GM23338 (cell line): ENCODE results near the gene THSD4. TPM values are rescaled to one million over a fixed set of nuclear protein-coding genes. Genes with fewer than 3 reads are reported as not detected.

Experiments used
- ATAC-seq: fragments of 200-7000 bp; cut with Tn5 transposase; 3 replicates; pipeline ENCODE4 v1.9.1; 2020
- DNase-seq: peaks from one replicate; pipeline ENCODE4 v3.0.0-alpha.2; 2015; ENCODE audit warnings: low spot score
- H2AFZ ChIP-seq: fragments of 200-600 bp; sonication (generic); 2 replicates; pipeline ENCODE4 v1.8.0; 2016; ENCODE audit warnings: antibody characterized with exemption, mild to moderate bottlenecking, moderate library complexity
- H3F3A ChIP-seq: fragments of 200-600 bp; sonication (generic); replicated peaks from 2 replicates; pipeline ENCODE4 v1.8.0; 2017; ENCODE audit warnings: antibody characterized with exemption, mixed run types, low read depth
- H3K27ac ChIP-seq: fragments of 200-600 bp; sonication (generic); 2 replicates; pipeline ENCODE4 v1.6.1; 2016; ENCODE audit warnings: low read depth
- H3K27me3 ChIP-seq: fragments of 200-600 bp; sonication (generic); 2 replicates; pipeline ENCODE4 v1.8.0; 2016; ENCODE audit warnings: mild to moderate bottlenecking, mixed run types, moderate library complexity; ENCODE audit not compliant: insufficient read depth
- H3K36me3 ChIP-seq: fragments of 200-600 bp; sonication (generic); 2 replicates; pipeline ENCODE4 v1.8.0; 2016; ENCODE audit warnings: mild to moderate bottlenecking; ENCODE audit not compliant: insufficient read depth
- H3K4me1 ChIP-seq: fragments of 200-600 bp; sonication (generic); 2 replicates; pipeline ENCODE4 v1.8.0; 2016; ENCODE audit warnings: mild to moderate bottlenecking, moderate library complexity; ENCODE audit not compliant: insufficient read depth
- H3K4me2 ChIP-seq: fragments of 200-600 bp; sonication (generic); 2 replicates; pipeline ENCODE4 v1.7.1; 2017; ENCODE audit warnings: mixed run types
- H3K4me3 ChIP-seq: fragments of 200-600 bp; sonication (generic); 2 replicates; pipeline ENCODE4 v1.6.1; 2016; ENCODE audit warnings: mixed run types
- H3K79me2 ChIP-seq: fragments of 200-600 bp; sonication (generic); replicated peaks from 2 replicates; pipeline ENCODE4 v1.8.0; 2017; ENCODE audit warnings: mild to moderate bottlenecking; ENCODE audit not compliant: insufficient read depth
- H3K9me2 ChIP-seq: fragments of 200-600 bp; sonication (generic); 2 replicates; pipeline ENCODE4 v1.8.0; 2017; ENCODE audit not compliant: insufficient read depth
- H4K20me1 ChIP-seq: fragments of 200-600 bp; sonication (generic); replicated peaks from 2 replicates; pipeline ENCODE4 v1.8.0; 2017; ENCODE audit warnings: mild to moderate bottlenecking; ENCODE audit not compliant: insufficient read depth
- H3K27ac Mint-ChIP-seq: 2 replicates; pipeline ENCODE4 v1.8.0; 2020; ENCODE audit warnings: inconsistent platforms, mild to moderate bottlenecking, moderate library complexity, mixed read lengths
- H3K27me3 Mint-ChIP-seq: 3 replicates; pipeline ENCODE4 v1.8.0; 2022; ENCODE audit warnings: low read depth, mild to moderate bottlenecking, moderate library complexity, mixed read lengths, inconsistent platforms; ENCODE audit not compliant: insufficient read depth, poor library complexity
- H3K36me3 Mint-ChIP-seq: 3 replicates; pipeline ENCODE4 v1.8.0; 2021; ENCODE audit warnings: low read depth, mild to moderate bottlenecking, inconsistent platforms, moderate library complexity, mixed read lengths
- H3K4me1 Mint-ChIP-seq: 3 replicates; pipeline ENCODE4 v1.8.0; 2020; ENCODE audit warnings: mild to moderate bottlenecking, inconsistent platforms, mixed read lengths
- H3K4me3 Mint-ChIP-seq: 3 replicates; pipeline ENCODE4 v1.8.0; 2021; ENCODE audit warnings: moderate library complexity, mild to moderate bottlenecking, inconsistent platforms, mixed read lengths
- H3K9me3 Mint-ChIP-seq: 3 replicates; pipeline ENCODE4 v1.8.0; 2020; ENCODE audit warnings: moderate library complexity, mild to moderate bottlenecking, inconsistent platforms, mixed read lengths
- EZH2 ChIP-seq: fragments of 200-600 bp; sonication (generic); IDR thresholded peaks from one replicate; pipeline ENCODE4 v1.8.0; 2017; ENCODE audit warnings: antibody characterized with exemption, mild to moderate bottlenecking, low read depth; ENCODE audit not compliant: unreplicated experiment
- EZH2phosphoT487 ChIP-seq: fragments of 200-600 bp; sonication (generic); IDR thresholded peaks from one replicate; pipeline ENCODE4 v1.8.1; 2018; ENCODE audit warnings: antibody characterized with exemption; ENCODE audit not compliant: unreplicated experiment
- ZNF331 ChIP-seq: fragments of 250-450 bp; sonication (Bioruptor Pico); IDR thresholded peaks from 2 replicates; pipeline ENCODE4 v1.5.0; 2020; ENCODE audit warnings: low read depth, mild to moderate bottlenecking, moderate library complexity
- polyA plus RNA-seq: library from polyadenylated mRNA; unstranded; fragments of >200 nt; fragmentation: Nextera tagmentation; extraction: Ambion mirVana; gene quantifications from 2 replicates; pipeline ENCODE4 v1.2.1, GENCODE V29; 2016
- total RNA-seq: library from RNA; depleted of rRNA; stranded (reverse); fragments of >200 nt; shearing (Covaris generic); gene quantifications from 2 replicates; pipeline ENCODE4 v1.2.3, GENCODE V29; 2014
- TF ChIP-seq, protein P1 (sequence below): fragments of 250-450 bp; sonication (Bioruptor Pico); IDR thresholded peaks from 2 replicates; pipeline ENCODE4 v1.5.0; 2020; ENCODE audit warnings: mild to moderate bottlenecking, moderate library complexity
- TF ChIP-seq, protein P2 (sequence below): IDR thresholded peaks from one replicate; pipeline ENCODE4 v1.6.1; 2018; ENCODE audit warnings: antibody characterized with exemption; ENCODE audit not compliant: unreplicated experiment

Gene THSD4
- total and polyA plus RNA-seq, 2 experiments from 2014 or later = 2.0 to 7.4 TPM

- no peaks in the 10 kb centered on the region for H3K27me3 ChIP-seq
- no peaks in the 10 kb centered on the region for H3K79me2 ChIP-seq
- no peak overlapping the region for H3K4me3 ChIP-seq
- Mint-ChIP-seq H3K27me3 (peaks cover 3% of the 10 kb centered on the region), H3K27ac (no peak overlapping the region), H3K9me3 (no peaks in the 10 kb centered on the region), H3K4me3 (no peak overlapping the region), H3K36me3 (no peaks in the 10 kb centered on the region), H3K4me1 (peaks cover 10% of the 10 kb centered on the region)
- no peaks in the 10 kb centered on the region for H3F3A ChIP-seq
- H3K36me3 ChIP-seq = no peaks in the 10 kb centered on the region
- no peak for DNase-seq
- H4K20me1 ChIP-seq = no peaks in the 10 kb centered on the region; the same call in 1 of the 2 replicates
- H3K27ac ChIP-seq = no peak overlapping the region
- ATAC-seq = no peak
- peaks cover 11% of the 10 kb centered on the region; the same call in 1 of the 2 replicates for H3K9me2 ChIP-seq
- TF ChIP-seq EZH2phosphoT487 (no peak), ZNF331 (CRISPR knock-in tag) (no peak), EZH2 (no peak)
- TF ChIP-seq, protein P1, sequence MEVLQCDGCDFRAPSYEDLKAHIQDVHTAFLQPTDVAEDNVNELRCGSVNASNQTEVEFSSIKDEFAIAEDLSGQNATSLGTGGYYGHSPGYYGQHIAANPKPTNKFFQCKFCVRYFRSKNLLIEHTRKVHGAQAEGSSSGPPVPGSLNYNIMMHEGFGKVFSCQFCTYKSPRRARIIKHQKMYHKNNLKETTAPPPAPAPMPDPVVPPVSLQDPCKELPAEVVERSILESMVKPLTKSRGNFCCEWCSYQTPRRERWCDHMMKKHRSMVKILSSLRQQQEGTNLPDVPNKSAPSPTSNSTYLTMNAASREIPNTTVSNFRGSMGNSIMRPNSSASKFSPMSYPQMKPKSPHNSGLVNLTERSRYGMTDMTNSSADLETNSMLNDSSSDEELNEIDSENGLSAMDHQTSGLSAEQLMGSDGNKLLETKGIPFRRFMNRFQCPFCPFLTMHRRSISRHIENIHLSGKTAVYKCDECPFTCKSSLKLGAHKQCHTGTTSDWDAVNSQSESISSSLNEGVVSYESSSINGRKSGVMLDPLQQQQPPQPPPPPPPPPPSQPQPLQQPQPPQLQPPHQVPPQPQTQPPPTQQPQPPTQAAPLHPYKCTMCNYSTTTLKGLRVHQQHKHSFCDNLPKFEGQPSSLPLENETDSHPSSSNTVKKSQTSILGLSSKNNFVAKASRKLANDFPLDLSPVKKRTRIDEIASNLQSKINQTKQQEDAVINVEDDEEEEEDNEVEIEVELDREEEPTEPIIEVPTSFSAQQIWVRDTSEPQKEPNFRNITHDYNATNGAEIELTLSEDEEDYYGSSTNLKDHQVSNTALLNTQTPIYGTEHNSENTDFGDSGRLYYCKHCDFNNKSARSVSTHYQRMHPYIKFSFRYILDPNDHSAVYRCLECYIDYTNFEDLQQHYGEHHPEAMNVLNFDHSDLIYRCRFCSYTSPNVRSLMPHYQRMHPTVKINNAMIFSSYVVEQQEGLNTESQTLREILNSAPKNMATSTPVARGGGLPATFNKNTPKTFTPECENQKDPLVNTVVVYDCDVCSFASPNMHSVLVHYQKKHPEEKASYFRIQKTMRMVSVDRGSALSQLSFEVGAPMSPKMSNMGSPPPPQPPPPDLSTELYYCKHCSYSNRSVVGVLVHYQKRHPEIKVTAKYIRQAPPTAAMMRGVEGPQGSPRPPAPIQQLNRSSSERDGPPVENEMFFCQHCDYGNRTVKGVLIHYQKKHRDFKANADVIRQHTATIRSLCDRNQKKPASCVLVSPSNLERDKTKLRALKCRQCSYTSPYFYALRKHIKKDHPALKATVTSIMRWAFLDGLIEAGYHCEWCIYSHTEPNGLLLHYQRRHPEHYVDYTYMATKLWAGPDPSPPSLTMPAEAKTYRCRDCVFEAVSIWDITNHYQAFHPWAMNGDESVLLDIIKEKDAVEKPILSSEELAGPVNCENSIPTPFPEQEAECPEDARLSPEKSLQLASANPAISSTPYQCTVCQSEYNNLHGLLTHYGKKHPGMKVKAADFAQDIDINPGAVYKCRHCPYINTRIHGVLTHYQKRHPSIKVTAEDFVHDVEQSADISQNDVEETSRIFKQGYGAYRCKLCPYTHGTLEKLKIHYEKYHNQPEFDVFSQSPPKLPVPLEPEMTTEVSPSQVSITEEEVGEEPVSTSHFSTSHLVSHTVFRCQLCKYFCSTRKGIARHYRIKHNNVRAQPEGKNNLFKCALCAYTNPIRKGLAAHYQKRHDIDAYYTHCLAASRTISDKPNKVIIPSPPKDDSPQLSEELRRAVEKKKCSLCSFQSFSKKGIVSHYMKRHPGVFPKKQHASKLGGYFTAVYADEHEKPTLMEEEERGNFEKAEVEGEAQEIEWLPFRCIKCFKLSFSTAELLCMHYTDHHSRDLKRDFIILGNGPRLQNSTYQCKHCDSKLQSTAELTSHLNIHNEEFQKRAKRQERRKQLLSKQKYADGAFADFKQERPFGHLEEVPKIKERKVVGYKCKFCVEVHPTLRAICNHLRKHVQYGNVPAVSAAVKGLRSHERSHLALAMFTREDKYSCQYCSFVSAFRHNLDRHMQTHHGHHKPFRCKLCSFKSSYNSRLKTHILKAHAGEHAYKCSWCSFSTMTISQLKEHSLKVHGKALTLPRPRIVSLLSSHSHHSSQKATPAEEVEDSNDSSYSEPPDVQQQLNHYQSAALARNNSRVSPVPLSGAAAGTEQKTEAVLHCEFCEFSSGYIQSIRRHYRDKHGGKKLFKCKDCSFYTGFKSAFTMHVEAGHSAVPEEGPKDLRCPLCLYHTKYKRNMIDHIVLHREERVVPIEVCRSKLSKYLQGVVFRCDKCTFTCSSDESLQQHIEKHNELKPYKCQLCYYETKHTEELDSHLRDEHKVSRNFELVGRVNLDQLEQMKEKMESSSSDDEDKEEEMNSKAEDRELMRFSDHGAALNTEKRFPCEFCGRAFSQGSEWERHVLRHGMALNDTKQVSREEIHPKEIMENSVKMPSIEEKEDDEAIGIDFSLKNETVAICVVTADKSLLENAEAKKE (CRISPR knock-in tag) = no peak
- TF ChIP-seq, protein P2, sequence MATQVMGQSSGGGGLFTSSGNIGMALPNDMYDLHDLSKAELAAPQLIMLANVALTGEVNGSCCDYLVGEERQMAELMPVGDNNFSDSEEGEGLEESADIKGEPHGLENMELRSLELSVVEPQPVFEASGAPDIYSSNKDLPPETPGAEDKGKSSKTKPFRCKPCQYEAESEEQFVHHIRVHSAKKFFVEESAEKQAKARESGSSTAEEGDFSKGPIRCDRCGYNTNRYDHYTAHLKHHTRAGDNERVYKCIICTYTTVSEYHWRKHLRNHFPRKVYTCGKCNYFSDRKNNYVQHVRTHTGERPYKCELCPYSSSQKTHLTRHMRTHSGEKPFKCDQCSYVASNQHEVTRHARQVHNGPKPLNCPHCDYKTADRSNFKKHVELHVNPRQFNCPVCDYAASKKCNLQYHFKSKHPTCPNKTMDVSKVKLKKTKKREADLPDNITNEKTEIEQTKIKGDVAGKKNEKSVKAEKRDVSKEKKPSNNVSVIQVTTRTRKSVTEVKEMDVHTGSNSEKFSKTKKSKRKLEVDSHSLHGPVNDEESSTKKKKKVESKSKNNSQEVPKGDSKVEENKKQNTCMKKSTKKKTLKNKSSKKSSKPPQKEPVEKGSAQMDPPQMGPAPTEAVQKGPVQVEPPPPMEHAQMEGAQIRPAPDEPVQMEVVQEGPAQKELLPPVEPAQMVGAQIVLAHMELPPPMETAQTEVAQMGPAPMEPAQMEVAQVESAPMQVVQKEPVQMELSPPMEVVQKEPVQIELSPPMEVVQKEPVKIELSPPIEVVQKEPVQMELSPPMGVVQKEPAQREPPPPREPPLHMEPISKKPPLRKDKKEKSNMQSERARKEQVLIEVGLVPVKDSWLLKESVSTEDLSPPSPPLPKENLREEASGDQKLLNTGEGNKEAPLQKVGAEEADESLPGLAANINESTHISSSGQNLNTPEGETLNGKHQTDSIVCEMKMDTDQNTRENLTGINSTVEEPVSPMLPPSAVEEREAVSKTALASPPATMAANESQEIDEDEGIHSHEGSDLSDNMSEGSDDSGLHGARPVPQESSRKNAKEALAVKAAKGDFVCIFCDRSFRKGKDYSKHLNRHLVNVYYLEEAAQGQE = no peak
- no peak overlapping the region for H2AFZ ChIP-seq
- no peaks in the 10 kb centered on the region; the same call in 1 of the 2 replicates for H3K4me1 ChIP-seq
- H3K4me2 ChIP-seq = no peak overlapping the region
Observed at GRCh38 chr15:71708741-71709140, 593.5 kb downstream of the THSD4 start.
